GM12878 (cell line): ENCODE data around the gene PRKCE. TPM values are rescaled to one million over a fixed set of nuclear protein-coding genes. Genes with fewer than 3 reads are reported as not detected.

Experiments used
- ATAC-seq: fragments of 200-7000 bp; cut with Tn5 transposase; 3 replicates; pipeline ENCODE4 v1.9.1; 2020; ENCODE audit warnings: mild to moderate bottlenecking, moderate library complexity
- BruUV-seq: library from RNA; stranded (reverse); fragments of 400-500 nt; replicated peaks from 2 replicates; lab custom pipeline; 2021; lab: Mats Ljungman, UMichigan
- CTCF ChIA-PET: fragments of 300-600 bp; sonication (Branson Sonifier 250); formaldehyde crosslinking; extraction: SDS; loops from one replicate; lab custom pipeline; 2021; ENCODE audit warnings: inconsistent platforms; lab: Yijun Ruan, JAX
- POLR2A ChIA-PET: fragments of 350-600 bp; formaldehyde crosslinking; extraction: SDS; loops from one replicate; lab custom pipeline; 2021; ENCODE audit warnings: inconsistent platforms; lab: Charles Lee
- RAD21 ChIA-PET: fragments of 300-600 bp; sonication (Branson Sonifier 250); formaldehyde crosslinking; loops from one replicate; lab custom pipeline; 2023; ENCODE audit warnings: antibody characterized with exemption; ENCODE audit not compliant: unreplicated experiment; lab: Charles Lee
- SMC1A ChIA-PET: fragments of 300-600 bp; sonication (Branson Sonifier 250); formaldehyde crosslinking; loops from one replicate; lab custom pipeline; 2023; ENCODE audit not compliant: unreplicated experiment, uncharacterized antibody; lab: Charles Lee
- DNase-seq: peaks from one replicate; pipeline ENCODE4 v3.0.0-alpha.2; 2011; ENCODE audit warnings: low read depth, low spot score
- FAIRE-seq: peaks from 3 replicates; lab custom pipeline; 2011; peaks lifted over from hg19 to GRCh38; lab: Jason Lieb, UNC
- H2AFZ ChIP-seq: 2 replicates; pipeline ENCODE4 v1.6.0; 2011; ENCODE audit warnings: low read depth, low read length, control low read depth; ENCODE audit not compliant: control insufficient read depth
- H3K27ac ChIP-seq: 2 replicates; pipeline ENCODE4 v1.5.1; 2011; ENCODE audit warnings: control low read depth; ENCODE audit not compliant: control insufficient read depth, insufficient read depth
- H3K27me3 ChIP-seq, 2 experiments: replicated peaks in 1 of 2; 2 replicates each; pipeline versions ENCODE4 v1.6.0 to v1.6.1; 2011; ENCODE audit warnings: low read length in 1 of 2; ENCODE audit not compliant: control insufficient read depth in 2 of 2, insufficient read depth in 2 of 2
- H3K36me3 ChIP-seq, 2 experiments: 2 replicates each; pipeline ENCODE4 v1.5.1; 2011; ENCODE audit warnings: low read length in 1 of 2; ENCODE audit not compliant: control insufficient read depth in 2 of 2, insufficient read depth in 2 of 2
- H3K4me1 ChIP-seq: 2 replicates; pipeline ENCODE4 v1.6.1; 2011; ENCODE audit warnings: mild to moderate bottlenecking, low read length, moderate library complexity, mixed read lengths; ENCODE audit not compliant: control insufficient read depth, insufficient read depth
- H3K4me2 ChIP-seq: 2 replicates; pipeline ENCODE4 v1.6.0; 2011; ENCODE audit warnings: control low read depth; ENCODE audit not compliant: control insufficient read depth, insufficient read depth
- H3K4me3 ChIP-seq: fragments of 200-600 bp; sonication (generic); 2 replicates; pipeline ENCODE4 v1.5.1; 2016
- H3K79me2 ChIP-seq: 2 replicates; pipeline ENCODE4 v1.6.0; 2011; ENCODE audit warnings: low read length; ENCODE audit not compliant: control insufficient read depth, insufficient read depth
- H3K9ac ChIP-seq: 2 replicates; pipeline ENCODE4 v1.8.0; 2011; ENCODE audit warnings: low read length, control low read depth, mixed read lengths; ENCODE audit not compliant: control insufficient read depth, insufficient read depth
- H3K9me3 ChIP-seq: replicated peaks from 3 replicates; pipeline ENCODE4 v1.5.1; 2011; ENCODE audit warnings: mild to moderate bottlenecking, low read length; ENCODE audit not compliant: control insufficient read depth, insufficient read depth
- H4K20me1 ChIP-seq: 2 replicates; pipeline ENCODE4 v1.6.0; 2011; ENCODE audit not compliant: control insufficient read depth, insufficient read depth
- EED ChIP-seq: sonication (generic); IDR thresholded peaks from 2 replicates; pipeline ENCODE4 v1.6.1; 2016; ENCODE audit warnings: antibody characterized with exemption, low read depth
- MXI1 ChIP-seq: fragments of 150-350 bp; IDR thresholded peaks from 2 replicates; pipeline ENCODE4 v1.6.1; 2011; ENCODE audit warnings: low read depth, mild to moderate bottlenecking, inconsistent platforms, low read length, improper control_type of control experiment
- PML ChIP-seq: IDR thresholded peaks from 2 replicates; pipeline ENCODE4 v1.6.1; 2012; ENCODE audit warnings: low read length, inconsistent platforms
- SIN3A ChIP-seq: IDR thresholded peaks from 2 replicates; pipeline ENCODE4 v1.6.1; 2012; ENCODE audit warnings: low read depth, low read length, improper control_type of control experiment
- SMAD1 ChIP-seq: fragments of 450-650 bp; IDR thresholded peaks from 2 replicates; pipeline ENCODE4 v1.6.1; 2018; ENCODE audit warnings: mild to moderate bottlenecking, low read depth; ENCODE audit not compliant: partially characterized antibody
- WGBS: methylation state at CpG from one replicate; pipeline ENCODE4 v1.1.6; 2016; ENCODE audit warnings: low lambda C conversion rate; ENCODE audit not compliant: insufficient replicate concordance, insufficient coverage; ENCODE audit errors: missing lambda C conversion rate; 5-methylcytosine and 5-hydroxymethylcytosine counted together
- in situ Hi-C: fragments of 300-500 bp; cut with MboI; formaldehyde crosslinking; loops from 9 replicates; pipeline ENCODE4 v1.14.3; 2018; ENCODE audit warnings: mixed read lengths
- intact Hi-C: fragments of 100-400 bp; cut with micrococcal nuclease; formaldehyde crosslinking; loops from one replicate; pipeline ENCODE4 v1.14.2; 2022; ENCODE audit not compliant: unreplicated experiment
- polyA plus RNA-seq, 11 experiments: library from polyadenylated mRNA; depleted of rRNA in 4 of 11; unstranded in 6 of 11; stranded (reverse) in 5 of 11; fragments of >200 nt; fragmentation: Nextera tagmentation in 4 of 11; fragmentation: Illumina TruSeq in 1 of 11; extraction: Ambion mirVana in 4 of 11; extraction: Trizol in 1 of 11; gene quantifications; 1 replicate in 1 of 11; 2 replicates in 10 of 11; pipeline versions ENCODE4 v1.2.1 to v1.2.3, GENCODE V29; 2011 to 2016; ENCODE audit warnings: inconsistent platforms in 2 of 11, missing spikeins in 2 of 11, low read depth in 1 of 11
- total RNA-seq, 4 experiments: library from RNA; depleted of rRNA in 3 of 4; stranded (reverse); fragments of >200 nt in 3 of 4; fragmentation: Illumina TruSeq in 1 of 4; extraction: Trizol in 1 of 4; gene quantifications; 2 replicates each; pipeline versions ENCODE4 v1.2.1 to v1.2.3, GENCODE V29; 2013 to 2021
- TF ChIP-seq, protein P1 (sequence below): fragments of 450-650 bp; formaldehyde crosslinking; IDR thresholded peaks from 2 replicates; pipeline ENCODE4 v1.4.0; 2020; ENCODE audit warnings: mild to moderate bottlenecking, moderate library complexity
- TF ChIP-seq, protein P2 (sequence below), 3 experiments: IDR thresholded peaks in 2 of 3; conservative IDR thresholded peaks in 1 of 3; 2 replicates each; pipeline ENCODE4 v1.5.1; 2011; ENCODE audit warnings: low read depth in 3 of 3, low read length in 3 of 3, mild to moderate bottlenecking in 3 of 3, control low read depth in 2 of 3, moderate library complexity in 2 of 3, inconsistent platforms in 1 of 3, mixed read lengths in 1 of 3; ENCODE audit not compliant: control insufficient read depth in 2 of 3, insufficient read depth in 1 of 3; ENCODE audit errors: extremely low read depth in 1 of 3
- TF ChIP-seq, protein P3 (sequence below): IDR thresholded peaks from 2 replicates; pipeline ENCODE4 v1.6.1; 2011; ENCODE audit warnings: low read depth, mild to moderate bottlenecking, low read length, moderate library complexity, borderline replicate concordance; ENCODE audit errors: extremely low read depth
- TF ChIP-seq, protein P4 (sequence below): fragments of 450-650 bp; IDR thresholded peaks from 2 replicates; pipeline ENCODE4 v1.6.1; 2016; ENCODE audit warnings: mild to moderate bottlenecking

The PRKCE gene
- total and polyA plus RNA-seq, 10 of the 15 experiments (the other 5 are each of a cell fraction or from before 2014, with no cell fraction given): 2.6 to 28.2 (median 11.3) TPM

DNA sequence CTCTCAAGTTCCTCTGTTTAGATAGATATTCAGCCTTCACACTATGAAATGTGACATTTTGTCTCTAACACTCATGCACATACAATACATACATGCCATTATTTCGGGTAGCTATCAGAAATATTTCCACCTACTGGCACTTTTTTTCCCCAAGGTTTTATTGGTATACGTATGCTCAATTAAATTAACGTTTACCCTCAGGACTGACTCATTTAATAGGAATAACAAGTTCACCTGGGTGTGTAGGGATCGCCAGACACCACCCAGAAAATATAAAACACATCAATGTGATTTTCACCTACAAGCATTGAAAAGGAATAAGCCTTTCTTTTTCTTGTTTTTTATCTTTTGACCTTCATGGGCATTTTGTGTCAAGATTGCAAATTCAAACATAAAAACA is 507.2 kb downstream of the PRKCE start:
- ChIA-PET POLR2A (no interaction called here), SMC1A (interaction anchor here (1.6 kb wide), 1 partner anchor 60 kb away, joined by 6 read pairs; no protein-coding TSS in a partner anchor), RAD21 (no interaction called here), CTCF (interaction anchor here (1.0 kb wide), 1 partner anchor 13 kb away, joined by 3 read pairs; no protein-coding TSS in a partner anchor)
- intact Hi-C loops: no loop called here
- in situ Hi-C loops: no loop called here
- BruUV-seq: no TSS peak
- Histone ChIP-seq H3K9me3 (no peaks in the 10 kb centered on the region), H3K9ac (no peak overlapping the region), H3K4me3 (no peak overlapping the region), H3K4me1 (no peaks in the 10 kb centered on the region), H3K4me2 (no peak overlapping the region), H4K20me1 (no peaks in the 10 kb centered on the region), H3K27ac (no peak overlapping the region), H2AFZ (no peak overlapping the region), H3K27me3 (no peaks in the 10 kb centered on the region), H3K79me2 (no peaks in the 10 kb centered on the region), H3K36me3 (peaks cover 5 to 9% of the 10 kb centered on the region in 2 experiments; a peak in 3 of 4 replicates)
- no peak for ATAC-seq
- no peak for FAIRE-seq
- no peak for DNase-seq
- TF ChIP-seq, protein P1, sequence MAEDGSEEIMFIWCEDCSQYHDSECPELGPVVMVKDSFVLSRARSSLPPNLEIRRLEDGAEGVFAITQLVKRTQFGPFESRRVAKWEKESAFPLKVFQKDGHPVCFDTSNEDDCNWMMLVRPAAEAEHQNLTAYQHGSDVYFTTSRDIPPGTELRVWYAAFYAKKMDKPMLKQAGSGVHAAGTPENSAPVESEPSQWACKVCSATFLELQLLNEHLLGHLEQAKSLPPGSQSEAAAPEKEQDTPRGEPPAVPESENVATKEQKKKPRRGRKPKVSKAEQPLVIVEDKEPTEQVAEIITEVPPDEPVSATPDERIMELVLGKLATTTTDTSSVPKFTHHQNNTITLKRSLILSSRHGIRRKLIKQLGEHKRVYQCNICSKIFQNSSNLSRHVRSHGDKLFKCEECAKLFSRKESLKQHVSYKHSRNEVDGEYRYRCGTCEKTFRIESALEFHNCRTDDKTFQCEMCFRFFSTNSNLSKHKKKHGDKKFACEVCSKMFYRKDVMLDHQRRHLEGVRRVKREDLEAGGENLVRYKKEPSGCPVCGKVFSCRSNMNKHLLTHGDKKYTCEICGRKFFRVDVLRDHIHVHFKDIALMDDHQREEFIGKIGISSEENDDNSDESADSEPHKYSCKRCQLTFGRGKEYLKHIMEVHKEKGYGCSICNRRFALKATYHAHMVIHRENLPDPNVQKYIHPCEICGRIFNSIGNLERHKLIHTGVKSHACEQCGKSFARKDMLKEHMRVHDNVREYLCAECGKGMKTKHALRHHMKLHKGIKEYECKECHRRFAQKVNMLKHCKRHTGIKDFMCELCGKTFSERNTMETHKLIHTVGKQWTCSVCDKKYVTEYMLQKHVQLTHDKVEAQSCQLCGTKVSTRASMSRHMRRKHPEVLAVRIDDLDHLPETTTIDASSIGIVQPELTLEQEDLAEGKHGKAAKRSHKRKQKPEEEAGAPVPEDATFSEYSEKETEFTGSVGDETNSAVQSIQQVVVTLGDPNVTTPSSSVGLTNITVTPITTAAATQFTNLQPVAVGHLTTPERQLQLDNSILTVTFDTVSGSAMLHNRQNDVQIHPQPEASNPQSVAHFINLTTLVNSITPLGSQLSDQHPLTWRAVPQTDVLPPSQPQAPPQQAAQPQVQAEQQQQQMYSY (CRISPR knock-in tag): no peak
- WGBS: 45% methylated on average over 4 of the region's 4 CpGs

DNA sequence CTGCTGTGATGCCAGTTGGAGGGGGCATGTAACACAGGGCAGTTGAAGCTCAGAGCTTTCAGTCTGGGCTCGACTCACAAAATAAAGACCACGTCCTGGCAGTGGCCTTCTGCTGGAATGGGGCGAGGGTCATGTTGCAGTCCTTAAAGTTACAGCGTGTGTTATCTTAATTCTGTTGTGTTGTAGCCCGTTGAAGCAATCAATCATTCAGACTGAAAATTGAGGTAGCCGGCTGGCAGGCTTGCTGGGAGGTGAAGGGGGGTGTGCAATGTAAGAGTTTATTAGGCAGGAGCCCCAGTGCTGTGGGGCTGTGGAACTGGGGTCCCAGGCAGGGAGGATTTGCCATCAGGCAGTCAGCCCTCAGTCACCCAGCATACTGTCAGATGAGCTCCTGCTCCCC is 508.9 kb downstream of the PRKCE start:
- no peak overlapping the region for H3K27ac ChIP-seq
- ChIA-PET CTCF (no interaction called here), POLR2A (no interaction called here), SMC1A (interaction anchor here (0.6 kb wide), 1 partner anchor 102 kb away, joined by 3 read pairs; no protein-coding TSS in a partner anchor), RAD21 (no interaction called here)
- H3K4me1 ChIP-seq: no peaks in the 10 kb centered on the region
- no peaks in the 10 kb centered on the region for H3K79me2 ChIP-seq
- no peak for ATAC-seq
- no peak overlapping the region for H3K9ac ChIP-seq
- peaks cover 6 to 9% of the 10 kb centered on the region in 2 experiments; a peak in 3 of 4 replicates for H3K36me3 ChIP-seq
- no peak overlapping the region for H2AFZ ChIP-seq
- in situ Hi-C loops: no loop called here
- no peaks in the 10 kb centered on the region for H3K9me3 ChIP-seq
- BruUV-seq: no TSS peak
- H3K4me3 ChIP-seq: no peak overlapping the region
- 69% methylated on average over 6 of the region's 6 CpGs for WGBS
- no peak for FAIRE-seq
- no peak for DNase-seq
- no peaks in the 10 kb centered on the region for H4K20me1 ChIP-seq
- no peaks in the 10 kb centered on the region for H3K27me3 ChIP-seq
- intact Hi-C loops: no loop called here
- H3K4me2 ChIP-seq: no peak overlapping the region
- TF ChIP-seq MXI1 (no peak), SIN3A (no peak), EED (no peak), PML (no peak), SMAD1 (no peak)
- TF ChIP-seq, protein P2, sequence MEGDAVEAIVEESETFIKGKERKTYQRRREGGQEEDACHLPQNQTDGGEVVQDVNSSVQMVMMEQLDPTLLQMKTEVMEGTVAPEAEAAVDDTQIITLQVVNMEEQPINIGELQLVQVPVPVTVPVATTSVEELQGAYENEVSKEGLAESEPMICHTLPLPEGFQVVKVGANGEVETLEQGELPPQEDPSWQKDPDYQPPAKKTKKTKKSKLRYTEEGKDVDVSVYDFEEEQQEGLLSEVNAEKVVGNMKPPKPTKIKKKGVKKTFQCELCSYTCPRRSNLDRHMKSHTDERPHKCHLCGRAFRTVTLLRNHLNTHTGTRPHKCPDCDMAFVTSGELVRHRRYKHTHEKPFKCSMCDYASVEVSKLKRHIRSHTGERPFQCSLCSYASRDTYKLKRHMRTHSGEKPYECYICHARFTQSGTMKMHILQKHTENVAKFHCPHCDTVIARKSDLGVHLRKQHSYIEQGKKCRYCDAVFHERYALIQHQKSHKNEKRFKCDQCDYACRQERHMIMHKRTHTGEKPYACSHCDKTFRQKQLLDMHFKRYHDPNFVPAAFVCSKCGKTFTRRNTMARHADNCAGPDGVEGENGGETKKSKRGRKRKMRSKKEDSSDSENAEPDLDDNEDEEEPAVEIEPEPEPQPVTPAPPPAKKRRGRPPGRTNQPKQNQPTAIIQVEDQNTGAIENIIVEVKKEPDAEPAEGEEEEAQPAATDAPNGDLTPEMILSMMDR (IDR thresholded peaks at IDR 0.05 in 2 of 3, conservative IDR thresholded peaks at IDR 0.05 in 1 of 3; ENCODE audit: control insufficient read depth in 2 of 3, extremely low read depth in 1 of 3, insufficient read depth in 1 of 3, low read depth in 3 of 3, low read length in 3 of 3): no peak
- TF ChIP-seq, protein P3, sequence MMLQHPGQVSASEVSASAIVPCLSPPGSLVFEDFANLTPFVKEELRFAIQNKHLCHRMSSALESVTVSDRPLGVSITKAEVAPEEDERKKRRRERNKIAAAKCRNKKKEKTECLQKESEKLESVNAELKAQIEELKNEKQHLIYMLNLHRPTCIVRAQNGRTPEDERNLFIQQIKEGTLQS: no peak
- TF ChIP-seq, protein P4, sequence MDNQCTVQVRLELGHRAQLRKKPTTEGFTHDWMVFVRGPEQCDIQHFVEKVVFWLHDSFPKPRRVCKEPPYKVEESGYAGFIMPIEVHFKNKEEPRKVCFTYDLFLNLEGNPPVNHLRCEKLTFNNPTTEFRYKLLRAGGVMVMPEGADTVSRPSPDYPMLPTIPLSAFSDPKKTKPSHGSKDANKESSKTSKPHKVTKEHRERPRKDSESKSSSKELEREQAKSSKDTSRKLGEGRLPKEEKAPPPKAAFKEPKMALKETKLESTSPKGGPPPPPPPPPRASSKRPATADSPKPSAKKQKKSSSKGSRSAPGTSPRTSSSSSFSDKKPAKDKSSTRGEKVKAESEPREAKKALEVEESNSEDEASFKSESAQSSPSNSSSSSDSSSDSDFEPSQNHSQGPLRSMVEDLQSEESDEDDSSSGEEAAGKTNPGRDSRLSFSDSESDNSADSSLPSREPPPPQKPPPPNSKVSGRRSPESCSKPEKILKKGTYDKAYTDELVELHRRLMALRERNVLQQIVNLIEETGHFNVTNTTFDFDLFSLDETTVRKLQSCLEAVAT: no peak
